Sigmoid colon (tissue), 4 donors: ENCODE data around the gene WWC2.

Experiments
- CTCF ChIP-seq, 4 experiments: fragments of 450-650 bp in 3 of 4; fragments of 200-600 bp in 1 of 4; IDR thresholded peaks; one replicate each; pipeline ENCODE4 v1.5.1; 2016 to 2019; ENCODE audit warnings: antibody characterized with exemption in 4 of 4, mild to moderate bottlenecking in 3 of 4, moderate library complexity in 2 of 4
- POLR2A ChIP-seq, 2 donors: fragments of 450-650 bp; IDR thresholded peaks; one replicate each; pipeline ENCODE4 v1.6.1; 2016; ENCODE audit warnings: antibody characterized with exemption in 2 of 2, mild to moderate bottlenecking in 2 of 2, moderate library complexity in 2 of 2
- POLR2AphosphoS5 ChIP-seq, 4 donors: sonication (generic); formaldehyde crosslinking; IDR thresholded peaks; one replicate each; pipeline ENCODE4 v1.6.1; 2017; ENCODE audit warnings: antibody characterized with exemption in 4 of 4

DNA sequence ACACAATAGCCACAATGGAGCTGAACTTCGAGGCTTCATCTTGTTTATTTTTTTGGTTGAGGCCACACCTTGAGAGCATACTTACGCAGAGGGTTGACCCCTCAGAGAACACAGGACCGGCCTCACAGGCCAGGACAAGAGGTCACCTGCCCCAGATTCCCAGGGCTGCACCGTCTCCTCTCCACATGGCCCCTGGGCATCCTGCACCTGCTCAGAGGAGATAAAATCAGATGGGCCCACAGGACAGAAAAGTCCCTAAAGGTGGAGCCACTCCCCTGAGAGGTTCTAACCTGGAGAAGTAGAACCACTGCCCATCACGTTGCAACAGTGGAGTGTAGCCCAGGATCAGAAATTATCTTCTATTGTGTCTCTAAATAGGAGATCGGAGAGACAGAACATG lies 224.2 kb downstream of the WWC2 start:
- TF ChIP-seq CTCF (IDR thresholded peaks at IDR 0.05) = no peak
- no peak for TF ChIP-seq POLR2A (IDR thresholded peaks at IDR 0.05)
- TF ChIP-seq POLR2AphosphoS5 (IDR thresholded peaks at IDR 0.05) = no peak
